ENCODE results near the gene NR1I3. TPM values are rescaled to one million over a fixed set of nuclear protein-coding genes. Genes with fewer than 3 reads are reported as not detected.
A peak's percentile ranks its signal among the peaks of the same experiment; 100 is the strongest.
"Not testable (repeated sequence)": the region's sequence is repeated elsewhere in the genome, so short reads cannot be mapped to it uniquely, and the experiment has no call there.

The NR1I3 gene
- total RNA-seq, 1 donor from 2014 or later: not detected

- TF ChIP-seq, protein P1, sequence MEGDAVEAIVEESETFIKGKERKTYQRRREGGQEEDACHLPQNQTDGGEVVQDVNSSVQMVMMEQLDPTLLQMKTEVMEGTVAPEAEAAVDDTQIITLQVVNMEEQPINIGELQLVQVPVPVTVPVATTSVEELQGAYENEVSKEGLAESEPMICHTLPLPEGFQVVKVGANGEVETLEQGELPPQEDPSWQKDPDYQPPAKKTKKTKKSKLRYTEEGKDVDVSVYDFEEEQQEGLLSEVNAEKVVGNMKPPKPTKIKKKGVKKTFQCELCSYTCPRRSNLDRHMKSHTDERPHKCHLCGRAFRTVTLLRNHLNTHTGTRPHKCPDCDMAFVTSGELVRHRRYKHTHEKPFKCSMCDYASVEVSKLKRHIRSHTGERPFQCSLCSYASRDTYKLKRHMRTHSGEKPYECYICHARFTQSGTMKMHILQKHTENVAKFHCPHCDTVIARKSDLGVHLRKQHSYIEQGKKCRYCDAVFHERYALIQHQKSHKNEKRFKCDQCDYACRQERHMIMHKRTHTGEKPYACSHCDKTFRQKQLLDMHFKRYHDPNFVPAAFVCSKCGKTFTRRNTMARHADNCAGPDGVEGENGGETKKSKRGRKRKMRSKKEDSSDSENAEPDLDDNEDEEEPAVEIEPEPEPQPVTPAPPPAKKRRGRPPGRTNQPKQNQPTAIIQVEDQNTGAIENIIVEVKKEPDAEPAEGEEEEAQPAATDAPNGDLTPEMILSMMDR (conservative IDR thresholded peaks at IDR 0.05): no peak
- DNase-seq (ENCODE audit: low read depth, low spot score): no peak
- no peaks in the 10 kb centered on the region for H3K27me3 Mint-ChIP-seq (ENCODE audit: low read depth)
- peak overlapping the region; percentile 99 for H3K4me3 Mint-ChIP-seq
- peaks cover 6% of the 10 kb centered on the region for H3K9me3 Mint-ChIP-seq
- H3K27ac Mint-ChIP-seq (ENCODE audit: unreplicated experiment): peak overlapping the region; percentile 97
- peaks cover 29% of the 10 kb centered on the region for H3K4me1 Mint-ChIP-seq
- no peaks in the 10 kb centered on the region for H3K36me3 Mint-ChIP-seq (ENCODE audit: low read depth)
Measured at GRCh38 chr1:161226320-161226711, 11.7 kb downstream of the NR1I3 start.

DNA sequence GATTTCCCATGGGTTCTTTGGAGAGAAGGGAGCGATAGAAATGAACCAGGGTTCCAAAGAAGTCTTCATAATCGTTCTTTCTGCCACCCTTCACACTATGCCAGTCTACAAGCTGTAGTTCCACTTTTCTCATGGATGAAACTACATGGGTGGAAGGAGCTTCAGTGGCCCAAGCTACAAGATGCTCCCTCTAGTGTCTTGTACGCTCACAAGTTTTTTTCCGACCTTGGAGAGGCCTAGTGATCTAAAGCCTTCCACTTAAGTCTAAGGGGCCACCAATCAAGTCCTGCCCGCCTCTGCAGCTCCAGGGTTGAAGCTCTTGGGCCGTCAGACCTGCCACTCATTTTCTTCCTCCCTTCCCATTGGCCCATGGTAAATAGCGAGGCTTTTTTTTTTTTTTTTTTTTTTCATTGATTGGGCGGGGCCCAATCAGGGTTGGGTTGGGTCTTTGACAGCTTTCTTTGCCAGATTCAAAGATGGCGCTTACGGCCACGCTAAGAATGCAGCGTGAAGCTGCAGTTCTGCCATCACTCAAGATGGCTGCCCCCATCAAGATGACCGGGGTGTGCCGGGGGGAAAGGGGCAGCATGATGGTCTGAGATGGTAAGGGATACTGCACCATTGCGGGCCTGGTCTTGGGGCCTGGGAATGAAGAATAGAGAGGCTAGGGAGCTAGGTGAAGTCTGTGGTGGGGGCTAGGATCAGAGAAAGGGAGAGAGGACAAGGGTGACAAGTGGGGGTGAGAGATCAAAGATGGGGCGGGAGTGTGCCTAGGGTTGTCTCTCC, 12.3 kb downstream of the NR1I3 start, which contains the start of gene TOMM40L:
Gene TOMM40L (plus strand): TSS at position 527 of the 786 bp plus-strand sequence. CDS start 430 bp downstream, outside the sequence.
- peak; percentile 76 for DNase-seq (ENCODE audit: low read depth, low spot score)
- TF ChIP-seq, protein P1 (conservative IDR thresholded peaks at IDR 0.05): peak; percentile 60
- peaks cover 29% of the 10 kb centered on the region for H3K4me1 Mint-ChIP-seq
- H3K36me3 Mint-ChIP-seq (ENCODE audit: low read depth): no peaks in the 10 kb centered on the region
- H3K27me3 Mint-ChIP-seq (ENCODE audit: low read depth): no peaks in the 10 kb centered on the region
- peak within 1 kb of the TSS; percentile 99 for H3K4me3 Mint-ChIP-seq
- peak within 1 kb of the TSS; percentile 97 for H3K27ac Mint-ChIP-seq (ENCODE audit: unreplicated experiment)
- H3K9me3 Mint-ChIP-seq: peaks cover 6% of the 10 kb centered on the region

- no peak for DNase-seq (ENCODE audit: low read depth, low spot score)
- Mint-ChIP-seq H3K9me3 (peaks cover 6% of the 10 kb centered on the region), H3K27me3 (ENCODE audit: low read depth) (no peaks in the 10 kb centered on the region), H3K4me3 (peak overlapping the region; percentile 99), H3K27ac (ENCODE audit: unreplicated experiment) (peak overlapping the region; percentile 53), H3K4me1 (peaks cover 29% of the 10 kb centered on the region), H3K36me3 (ENCODE audit: low read depth) (no peaks in the 10 kb centered on the region)
- TF ChIP-seq, protein P1 (conservative IDR thresholded peaks at IDR 0.05): no peak
Measured at GRCh38 chr1:161225178-161225533, 12.8 kb downstream of the NR1I3 start.

DNA sequence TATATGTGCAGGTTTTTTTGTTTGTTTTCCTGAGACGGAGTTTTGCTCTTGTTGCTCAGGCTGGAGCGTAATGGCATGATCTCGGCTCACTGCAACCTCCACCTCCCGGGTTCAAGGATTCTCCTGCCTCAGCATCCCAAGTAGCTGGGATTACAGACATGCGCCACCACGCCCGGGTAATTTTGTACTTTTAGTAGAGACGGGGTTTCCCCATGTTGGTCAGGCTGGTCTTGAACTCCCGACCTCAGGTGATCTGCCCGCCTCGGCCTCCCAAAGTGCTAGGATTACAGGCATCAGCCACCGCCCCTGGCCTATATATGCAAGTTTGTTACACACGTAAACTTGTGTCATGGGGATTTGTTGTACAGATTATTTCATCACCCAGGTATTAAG, 13.3 kb downstream of the NR1I3 start:
- H3K4me3 Mint-ChIP-seq; H3K27ac Mint-ChIP-seq (ENCODE audit: unreplicated experiment): not testable (repeated sequence)

DNA sequence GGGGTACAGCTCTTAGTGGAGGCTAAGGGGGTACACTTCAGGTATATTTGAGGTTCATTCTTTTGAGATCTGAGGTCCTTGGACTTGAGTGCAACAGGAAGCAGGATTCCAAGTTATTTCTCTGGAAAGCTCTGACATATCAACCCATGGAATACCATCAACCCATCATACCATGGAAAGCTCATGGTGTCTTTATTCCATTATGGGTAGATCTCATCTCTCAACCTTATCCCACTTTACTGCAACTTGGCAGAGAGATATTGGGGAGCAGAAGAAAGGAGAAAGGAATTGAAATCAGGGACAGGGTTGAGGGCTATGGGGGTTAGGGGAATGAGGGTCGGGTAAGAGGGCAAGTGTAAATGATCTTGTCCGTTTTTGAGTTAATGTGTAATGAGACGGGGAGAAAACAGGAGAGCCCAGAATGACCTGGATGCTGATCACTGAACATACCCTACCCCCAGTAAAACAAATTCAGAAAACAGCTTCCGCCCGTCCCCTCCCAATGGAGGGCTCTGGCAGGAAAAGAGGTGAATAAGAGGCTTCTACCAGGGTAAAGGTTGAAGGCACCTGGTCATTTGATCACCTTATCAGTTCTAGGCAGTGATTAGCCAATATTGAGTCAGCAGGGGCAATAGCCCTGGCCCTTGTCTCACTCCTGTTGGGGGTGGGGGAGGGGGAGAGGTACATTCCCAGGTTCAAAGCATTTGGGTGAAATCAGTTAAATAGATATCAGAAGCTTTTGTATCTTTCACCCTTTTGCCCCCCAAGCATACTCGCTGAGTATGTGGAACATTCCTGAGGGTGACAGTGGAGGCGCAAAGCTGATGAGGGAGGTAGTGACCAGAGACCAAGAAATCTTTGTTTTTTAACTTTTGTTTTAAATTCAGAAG, 14.0 kb downstream of the NR1I3 start:
- H3K4me1 Mint-ChIP-seq: peaks cover 29% of the 10 kb centered on the region
- no peak for DNase-seq (ENCODE audit: low read depth, low spot score)
- H3K9me3 Mint-ChIP-seq: peaks cover 6% of the 10 kb centered on the region
- no peak overlapping the region for H3K4me3 Mint-ChIP-seq
- H3K36me3 Mint-ChIP-seq (ENCODE audit: low read depth): no peaks in the 10 kb centered on the region
- H3K27me3 Mint-ChIP-seq (ENCODE audit: low read depth): no peaks in the 10 kb centered on the region
- TF ChIP-seq, protein P1 (conservative IDR thresholded peaks at IDR 0.05): no peak
- H3K27ac Mint-ChIP-seq (ENCODE audit: unreplicated experiment): no peak overlapping the region

More for the DNA sequence above, 13.3 kb downstream of the NR1I3 start:
- not testable (repeated sequence) for H3K27me3 Mint-ChIP-seq (ENCODE audit: low read depth); H3K9me3 Mint-ChIP-seq; H3K36me3 Mint-ChIP-seq (ENCODE audit: low read depth); DNase-seq (ENCODE audit: low read depth, low spot score)
- H3K4me1 Mint-ChIP-seq: peaks cover 29% of the 10 kb centered on the region
